GM12865 (cell line): Measurements from ENCODE around the gene AK1.

ENCODE experiments used
- DNase-seq: peaks from one replicate; pipeline ENCODE4 v3.0.0; 2010; ENCODE audit warnings: low read depth
- H3K4me3 ChIP-seq: 2 replicates; pipeline ENCODE4 v1.5.1; 2011; ENCODE audit warnings: mild to moderate bottlenecking, low read depth, low read length, control low read depth
- TF ChIP-seq, protein P1 (sequence below): IDR thresholded peaks from 2 replicates; pipeline ENCODE4 v1.5.1; 2011; ENCODE audit warnings: low read length, control low read depth, low read depth, inconsistent platforms; ENCODE audit not compliant: insufficient read depth; ENCODE audit errors: missing control alignments

AK1 gene

DNA sequence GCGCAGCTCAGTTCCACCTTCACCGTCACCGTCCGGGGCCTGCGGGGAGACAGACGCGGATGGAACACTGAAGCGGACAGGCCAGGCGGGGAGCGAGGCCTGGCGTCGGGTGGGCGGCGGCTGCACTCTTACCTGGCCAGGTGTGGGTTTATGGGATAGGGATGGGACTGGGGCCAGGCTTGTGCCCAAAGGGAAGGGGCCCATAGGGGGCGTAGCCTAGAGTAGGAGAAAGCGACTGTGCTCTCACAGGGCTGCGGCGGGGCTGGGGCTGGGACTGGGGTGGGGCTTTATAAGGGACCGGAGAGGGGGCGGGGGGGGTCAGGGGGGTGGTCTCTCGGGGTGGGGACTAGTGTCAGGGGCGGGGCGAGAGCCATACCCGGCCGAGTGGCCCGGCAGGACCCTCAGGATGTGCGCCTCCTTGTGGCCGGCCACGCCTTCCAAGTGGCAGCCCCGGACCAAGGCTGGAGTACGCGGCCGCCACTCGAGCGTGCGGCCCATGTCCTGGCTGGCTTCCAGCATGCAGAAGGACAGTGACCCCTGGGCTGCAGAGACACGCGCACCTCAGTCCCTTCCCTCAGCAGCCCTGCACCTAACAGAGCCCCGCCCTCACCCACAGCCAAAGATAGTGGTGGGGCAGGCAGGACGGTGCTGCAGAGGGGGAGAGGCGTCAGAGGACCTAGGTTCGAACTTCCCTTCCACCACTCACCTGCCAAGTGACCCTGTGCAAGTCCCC is 52.0 kb downstream of the AK1 start:
- no peak overlapping the region for H3K4me3 ChIP-seq
- DNase-seq, result no peak
- TF ChIP-seq, protein P1, sequence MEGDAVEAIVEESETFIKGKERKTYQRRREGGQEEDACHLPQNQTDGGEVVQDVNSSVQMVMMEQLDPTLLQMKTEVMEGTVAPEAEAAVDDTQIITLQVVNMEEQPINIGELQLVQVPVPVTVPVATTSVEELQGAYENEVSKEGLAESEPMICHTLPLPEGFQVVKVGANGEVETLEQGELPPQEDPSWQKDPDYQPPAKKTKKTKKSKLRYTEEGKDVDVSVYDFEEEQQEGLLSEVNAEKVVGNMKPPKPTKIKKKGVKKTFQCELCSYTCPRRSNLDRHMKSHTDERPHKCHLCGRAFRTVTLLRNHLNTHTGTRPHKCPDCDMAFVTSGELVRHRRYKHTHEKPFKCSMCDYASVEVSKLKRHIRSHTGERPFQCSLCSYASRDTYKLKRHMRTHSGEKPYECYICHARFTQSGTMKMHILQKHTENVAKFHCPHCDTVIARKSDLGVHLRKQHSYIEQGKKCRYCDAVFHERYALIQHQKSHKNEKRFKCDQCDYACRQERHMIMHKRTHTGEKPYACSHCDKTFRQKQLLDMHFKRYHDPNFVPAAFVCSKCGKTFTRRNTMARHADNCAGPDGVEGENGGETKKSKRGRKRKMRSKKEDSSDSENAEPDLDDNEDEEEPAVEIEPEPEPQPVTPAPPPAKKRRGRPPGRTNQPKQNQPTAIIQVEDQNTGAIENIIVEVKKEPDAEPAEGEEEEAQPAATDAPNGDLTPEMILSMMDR, result peak; percentile 19

DNA sequence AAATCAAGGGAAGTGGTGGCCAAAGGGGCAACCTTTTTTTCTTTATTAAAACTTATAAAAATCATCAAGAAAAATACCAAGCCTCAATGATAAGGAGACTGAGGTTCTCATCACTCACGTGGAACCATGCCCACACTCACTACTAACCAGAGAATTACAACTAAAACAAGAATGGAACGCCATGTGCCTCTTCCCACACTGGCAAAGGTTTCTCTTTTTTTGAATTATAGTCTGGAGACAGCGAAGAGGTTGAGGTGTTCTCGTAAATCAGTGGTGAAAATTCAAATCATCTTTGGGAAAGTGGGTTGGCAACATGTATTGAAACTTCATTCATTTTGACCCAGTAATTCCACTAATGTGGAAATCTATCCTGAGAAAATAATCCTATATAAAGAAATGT is 55.4 kb downstream of the AK1 start:
- TF ChIP-seq, protein P1, result no peak
- no peak for DNase-seq
- no peak overlapping the region for H3K4me3 ChIP-seq

DNA sequence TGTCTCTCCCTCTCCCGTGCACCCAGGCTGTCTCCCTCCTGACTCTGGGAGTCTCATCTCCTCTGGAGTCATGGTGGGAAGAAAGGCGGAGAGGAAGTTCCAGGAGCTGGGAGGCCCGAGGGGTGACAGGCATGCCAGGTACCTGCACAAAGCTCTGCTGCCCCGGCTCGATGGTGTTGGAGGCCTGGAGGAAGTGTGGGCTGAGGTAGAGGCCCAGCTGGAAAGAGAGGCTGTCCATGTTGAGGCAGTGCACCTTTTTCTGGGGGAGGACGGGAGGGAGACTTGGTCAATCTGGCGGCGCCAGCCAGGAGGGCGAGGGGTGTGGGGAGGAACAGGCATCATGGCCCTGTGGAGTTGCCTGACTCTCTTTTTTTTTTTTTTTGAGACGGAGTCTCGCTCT is 58.9 kb downstream of the AK1 start:
- no peak overlapping the region for H3K4me3 ChIP-seq
- no peak for DNase-seq
- TF ChIP-seq, protein P1, result no peak

DNA sequence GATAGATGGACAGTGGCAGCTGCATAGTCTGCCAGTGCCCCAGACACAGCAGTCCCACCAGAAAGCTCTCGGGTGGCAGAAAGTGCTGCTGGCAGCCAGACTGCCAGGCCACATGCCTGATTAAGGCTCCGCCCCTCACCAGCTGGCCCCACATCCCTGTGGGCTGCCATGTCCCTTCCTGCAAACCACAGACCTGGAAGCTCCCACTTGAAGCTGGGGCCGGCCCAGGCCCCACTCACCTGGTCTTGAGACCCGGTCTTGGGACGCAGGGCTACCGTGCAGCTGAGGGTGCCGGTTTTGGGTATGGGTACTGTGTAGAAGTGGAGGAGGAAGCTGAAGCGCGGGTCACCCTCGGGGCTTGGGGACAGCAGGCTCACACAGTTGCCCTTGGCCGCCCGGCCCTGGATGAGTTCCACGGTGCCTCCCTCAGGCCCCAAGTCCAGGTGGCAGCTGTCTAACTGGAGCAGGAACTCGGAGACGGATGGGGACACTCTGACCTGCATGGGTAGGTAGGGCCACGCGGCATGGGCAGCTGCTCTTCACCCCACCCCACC is 59.5 kb downstream of the AK1 start:
- no peak for DNase-seq
- H3K4me3 ChIP-seq, result no peak overlapping the region
- TF ChIP-seq, protein P1, result no peak

DNA sequence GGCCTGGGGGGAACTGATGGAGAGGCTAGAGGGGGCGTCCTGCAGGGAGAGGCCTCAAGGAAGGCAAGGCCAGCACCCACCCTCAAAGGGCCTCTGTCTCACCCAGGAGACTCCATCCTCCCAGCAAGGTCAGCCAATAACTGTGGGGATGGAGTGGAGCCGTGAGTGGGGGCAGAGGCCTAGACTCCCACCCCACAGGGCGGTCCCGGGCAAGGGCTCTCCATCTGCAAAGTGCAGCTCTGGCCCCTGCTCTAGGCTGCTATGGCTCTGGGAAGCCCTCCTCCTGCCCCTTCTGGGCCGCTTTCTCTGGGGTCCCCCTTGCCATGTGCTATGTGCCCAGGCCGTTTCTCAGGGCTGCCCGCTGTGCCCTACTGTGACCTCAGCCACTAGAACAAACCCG is 60.7 kb downstream of the AK1 start:
- TF ChIP-seq, protein P1, result no peak
- no peak for DNase-seq
- H3K4me3 ChIP-seq, result no peak overlapping the region
